PC-3 (cell line): Measurements from ENCODE around the gene HM13.

ENCODE experiments used
- CTCF ChIP-seq: fragments of 300-600 bp; sonication (generic); conservative IDR thresholded peaks from 2 replicates; pipeline ENCODE4 v1.5.1; 2017; ENCODE audit warnings: antibody characterized with exemption, low read depth, mild to moderate bottlenecking, low read length
- EZH2 ChIP-seq: fragments of 300-600 bp; sonication (generic); IDR thresholded peaks from one replicate; pipeline ENCODE4 v1.6.1; 2017; ENCODE audit warnings: antibody characterized with exemption, mild to moderate bottlenecking, low read length; ENCODE audit not compliant: unreplicated experiment

GRCh38 chr20:31494131-31494530 is 20.1 kb upstream of the HM13 start:
- peak; percentile 64 for TF ChIP-seq CTCF
- no peak for TF ChIP-seq EZH2
